ENCODE results near the gene IL15RA.

GRCh38 chr10:5965266-5965665 lies 12.1 kb downstream of the IL15RA start:
- TF ChIP-seq, protein P1, sequence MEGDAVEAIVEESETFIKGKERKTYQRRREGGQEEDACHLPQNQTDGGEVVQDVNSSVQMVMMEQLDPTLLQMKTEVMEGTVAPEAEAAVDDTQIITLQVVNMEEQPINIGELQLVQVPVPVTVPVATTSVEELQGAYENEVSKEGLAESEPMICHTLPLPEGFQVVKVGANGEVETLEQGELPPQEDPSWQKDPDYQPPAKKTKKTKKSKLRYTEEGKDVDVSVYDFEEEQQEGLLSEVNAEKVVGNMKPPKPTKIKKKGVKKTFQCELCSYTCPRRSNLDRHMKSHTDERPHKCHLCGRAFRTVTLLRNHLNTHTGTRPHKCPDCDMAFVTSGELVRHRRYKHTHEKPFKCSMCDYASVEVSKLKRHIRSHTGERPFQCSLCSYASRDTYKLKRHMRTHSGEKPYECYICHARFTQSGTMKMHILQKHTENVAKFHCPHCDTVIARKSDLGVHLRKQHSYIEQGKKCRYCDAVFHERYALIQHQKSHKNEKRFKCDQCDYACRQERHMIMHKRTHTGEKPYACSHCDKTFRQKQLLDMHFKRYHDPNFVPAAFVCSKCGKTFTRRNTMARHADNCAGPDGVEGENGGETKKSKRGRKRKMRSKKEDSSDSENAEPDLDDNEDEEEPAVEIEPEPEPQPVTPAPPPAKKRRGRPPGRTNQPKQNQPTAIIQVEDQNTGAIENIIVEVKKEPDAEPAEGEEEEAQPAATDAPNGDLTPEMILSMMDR (IDR thresholded peaks at IDR 0.05): no peak
- no peak for TF ChIP-seq ZFX (IDR thresholded peaks at IDR 0.05; ENCODE audit: borderline replicate concordance)
